PC-3 (cell line): Measurements from ENCODE around the gene FILIP1L.

Experiments
- EZH2 ChIP-seq: fragments of 300-600 bp; sonication (generic); IDR thresholded peaks from one replicate; pipeline ENCODE4 v1.6.1; 2017; ENCODE audit warnings: antibody characterized with exemption, mild to moderate bottlenecking, low read length; ENCODE audit not compliant: unreplicated experiment
- EZH2phosphoT487 ChIP-seq: fragments of 300-600 bp; sonication (generic); IDR thresholded peaks from 2 replicates; pipeline ENCODE4 v1.6.1; 2018; ENCODE audit warnings: mild to moderate bottlenecking, antibody characterized with exemption, low read length, borderline replicate concordance
- TF ChIP-seq, protein P1 (sequence below): fragments of 300-600 bp; sonication (generic); conservative IDR thresholded peaks from 2 replicates; pipeline ENCODE4 v1.5.1; 2017; ENCODE audit warnings: antibody characterized with exemption, low read depth, mild to moderate bottlenecking, low read length

DNA sequence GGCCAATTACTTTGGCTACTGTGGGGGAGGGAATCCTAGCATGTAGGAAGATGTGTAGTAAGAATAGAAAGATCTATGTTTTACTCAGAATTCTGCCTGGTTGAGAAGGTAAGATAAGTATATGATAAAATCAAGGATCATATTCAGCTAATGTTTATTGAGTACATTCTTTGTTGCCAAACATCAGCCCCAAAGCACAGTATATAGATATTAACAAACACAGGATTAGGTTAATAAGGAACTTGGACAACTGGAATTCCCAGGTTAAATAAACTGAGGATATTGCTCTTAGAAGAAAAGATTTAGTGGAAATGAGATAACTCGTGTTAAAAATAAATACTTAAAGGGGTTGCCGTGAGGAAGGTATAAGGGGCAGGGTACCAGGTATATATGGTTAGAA, 129.6 kb downstream of the FILIP1L start:
- TF ChIP-seq, protein P1, sequence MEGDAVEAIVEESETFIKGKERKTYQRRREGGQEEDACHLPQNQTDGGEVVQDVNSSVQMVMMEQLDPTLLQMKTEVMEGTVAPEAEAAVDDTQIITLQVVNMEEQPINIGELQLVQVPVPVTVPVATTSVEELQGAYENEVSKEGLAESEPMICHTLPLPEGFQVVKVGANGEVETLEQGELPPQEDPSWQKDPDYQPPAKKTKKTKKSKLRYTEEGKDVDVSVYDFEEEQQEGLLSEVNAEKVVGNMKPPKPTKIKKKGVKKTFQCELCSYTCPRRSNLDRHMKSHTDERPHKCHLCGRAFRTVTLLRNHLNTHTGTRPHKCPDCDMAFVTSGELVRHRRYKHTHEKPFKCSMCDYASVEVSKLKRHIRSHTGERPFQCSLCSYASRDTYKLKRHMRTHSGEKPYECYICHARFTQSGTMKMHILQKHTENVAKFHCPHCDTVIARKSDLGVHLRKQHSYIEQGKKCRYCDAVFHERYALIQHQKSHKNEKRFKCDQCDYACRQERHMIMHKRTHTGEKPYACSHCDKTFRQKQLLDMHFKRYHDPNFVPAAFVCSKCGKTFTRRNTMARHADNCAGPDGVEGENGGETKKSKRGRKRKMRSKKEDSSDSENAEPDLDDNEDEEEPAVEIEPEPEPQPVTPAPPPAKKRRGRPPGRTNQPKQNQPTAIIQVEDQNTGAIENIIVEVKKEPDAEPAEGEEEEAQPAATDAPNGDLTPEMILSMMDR = no peak
- TF ChIP-seq EZH2 (no peak), EZH2phosphoT487 (no peak)
